ENCODE measurements around the gene KRT85.

- TF ChIP-seq EZH2 (IDR thresholded peaks at IDR 0.05; ENCODE audit: insufficient read depth, low read length): no peak
- TF ChIP-seq, protein P1, sequence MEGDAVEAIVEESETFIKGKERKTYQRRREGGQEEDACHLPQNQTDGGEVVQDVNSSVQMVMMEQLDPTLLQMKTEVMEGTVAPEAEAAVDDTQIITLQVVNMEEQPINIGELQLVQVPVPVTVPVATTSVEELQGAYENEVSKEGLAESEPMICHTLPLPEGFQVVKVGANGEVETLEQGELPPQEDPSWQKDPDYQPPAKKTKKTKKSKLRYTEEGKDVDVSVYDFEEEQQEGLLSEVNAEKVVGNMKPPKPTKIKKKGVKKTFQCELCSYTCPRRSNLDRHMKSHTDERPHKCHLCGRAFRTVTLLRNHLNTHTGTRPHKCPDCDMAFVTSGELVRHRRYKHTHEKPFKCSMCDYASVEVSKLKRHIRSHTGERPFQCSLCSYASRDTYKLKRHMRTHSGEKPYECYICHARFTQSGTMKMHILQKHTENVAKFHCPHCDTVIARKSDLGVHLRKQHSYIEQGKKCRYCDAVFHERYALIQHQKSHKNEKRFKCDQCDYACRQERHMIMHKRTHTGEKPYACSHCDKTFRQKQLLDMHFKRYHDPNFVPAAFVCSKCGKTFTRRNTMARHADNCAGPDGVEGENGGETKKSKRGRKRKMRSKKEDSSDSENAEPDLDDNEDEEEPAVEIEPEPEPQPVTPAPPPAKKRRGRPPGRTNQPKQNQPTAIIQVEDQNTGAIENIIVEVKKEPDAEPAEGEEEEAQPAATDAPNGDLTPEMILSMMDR (IDR thresholded peaks at IDR 0.05; ENCODE audit: insufficient read depth, low read depth, low read length): no peak
Measured at GRCh38 chr12:52319097-52319496, 48.2 kb downstream of the KRT85 start.

All from astrocyte (in vitro differentiated cells and primary cell).